ENCODE results near the gene ODAD2. TPM values are rescaled to one million over a fixed set of nuclear protein-coding genes. Genes with fewer than 3 reads are reported as not detected.
"Not testable (repeated sequence)": the region's sequence is repeated elsewhere in the genome, so short reads cannot be mapped to it uniquely, and the experiment has no call there.

ODAD2 gene
- total RNA-seq, 1 experiment from 2014 or later = 0.52 TPM

DNA sequence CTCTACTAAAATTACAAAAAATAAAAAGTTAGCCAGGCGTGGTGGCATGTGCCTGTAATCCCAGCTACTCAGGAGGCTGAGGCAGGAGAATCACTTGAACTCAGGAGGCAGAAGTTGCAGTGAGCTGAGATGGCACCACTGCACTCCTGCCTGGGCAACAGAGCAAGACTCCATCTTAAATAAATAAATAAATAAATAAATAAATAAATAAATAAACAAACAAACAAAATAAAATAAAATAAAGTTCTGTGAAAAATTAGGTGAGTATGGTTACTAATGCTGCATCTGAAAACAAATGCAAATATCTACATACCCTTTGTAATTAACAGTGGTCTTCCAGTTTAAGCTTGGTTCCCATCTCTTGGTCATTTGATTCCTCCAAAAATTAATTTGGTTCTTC is 28.1 kb downstream of the ODAD2 start:
- not testable (repeated sequence) for DNase-seq (ENCODE audit: low read depth)

GRCh38 chr10:27969931-27970330 is 28.9 kb downstream of the ODAD2 start:
- DNase-seq (ENCODE audit: low read depth) = not testable (repeated sequence)

- DNase-seq (ENCODE audit: low read depth) = peak; percentile 35
Observed at GRCh38 chr10:27959093-27959715, 39.7 kb downstream of the ODAD2 start.

GRCh38 chr10:27958383-27958782 is 40.5 kb downstream of the ODAD2 start:
- DNase-seq (ENCODE audit: low read depth) = not testable (repeated sequence)

DNA sequence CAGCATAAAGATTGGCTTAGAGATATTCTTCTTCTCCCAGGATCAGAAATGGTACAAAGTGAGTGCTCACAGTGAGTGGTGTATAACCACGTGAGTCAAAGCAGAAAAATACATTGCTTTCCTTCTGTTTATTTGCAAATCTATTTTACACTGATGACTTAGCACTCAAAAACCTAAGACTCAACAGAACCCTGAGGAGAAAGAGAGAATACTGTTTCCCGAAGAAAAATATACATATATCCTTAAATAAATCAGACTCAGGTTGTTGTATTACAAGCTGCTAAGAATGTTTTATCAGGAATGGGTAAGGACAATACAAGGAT is 48.7 kb downstream of the ODAD2 start:
- no peak for DNase-seq (ENCODE audit: low read depth)

DNA sequence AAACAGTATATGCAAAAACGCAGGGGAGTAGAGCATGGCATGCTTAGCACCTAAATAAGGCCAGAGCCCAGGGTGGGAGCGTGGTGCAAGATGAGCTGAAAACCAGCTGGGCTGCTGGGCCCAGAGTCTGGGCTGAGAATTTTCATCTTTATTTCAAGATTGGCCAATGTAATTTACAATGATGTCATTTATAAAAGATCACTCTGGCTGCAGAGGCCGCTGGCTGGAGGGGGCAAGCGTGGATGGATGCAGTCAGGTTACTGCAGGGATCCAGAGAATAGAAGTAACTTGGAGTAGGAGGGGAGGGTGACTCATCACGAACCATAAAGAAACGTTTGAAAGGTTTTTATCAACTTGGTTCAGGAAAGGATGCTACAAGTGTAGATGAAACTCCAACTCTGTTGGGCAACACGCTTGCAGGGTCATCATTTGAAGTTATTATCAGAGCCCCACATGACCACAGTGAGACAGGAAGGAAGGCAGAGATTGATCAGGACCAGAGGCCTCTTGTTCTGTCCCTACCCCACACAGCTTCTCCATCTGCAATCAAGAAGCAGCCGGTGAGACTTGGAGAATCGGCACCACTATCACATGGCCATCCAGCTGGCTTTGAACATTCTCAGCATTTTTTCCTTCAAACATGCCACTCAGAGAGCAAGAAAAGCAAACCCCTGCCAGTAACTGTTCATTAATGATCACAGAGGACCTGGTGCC is 49.2 kb downstream of the ODAD2 start:
- no peak for DNase-seq (ENCODE audit: low read depth)

- peak; percentile 23 for DNase-seq (ENCODE audit: low read depth)
Observed at GRCh38 chr10:27948186-27948585, 50.7 kb downstream of the ODAD2 start.

- DNase-seq (ENCODE audit: low read depth) = no peak
Observed at GRCh38 chr10:27947540-27947939, 51.3 kb downstream of the ODAD2 start.

DNA sequence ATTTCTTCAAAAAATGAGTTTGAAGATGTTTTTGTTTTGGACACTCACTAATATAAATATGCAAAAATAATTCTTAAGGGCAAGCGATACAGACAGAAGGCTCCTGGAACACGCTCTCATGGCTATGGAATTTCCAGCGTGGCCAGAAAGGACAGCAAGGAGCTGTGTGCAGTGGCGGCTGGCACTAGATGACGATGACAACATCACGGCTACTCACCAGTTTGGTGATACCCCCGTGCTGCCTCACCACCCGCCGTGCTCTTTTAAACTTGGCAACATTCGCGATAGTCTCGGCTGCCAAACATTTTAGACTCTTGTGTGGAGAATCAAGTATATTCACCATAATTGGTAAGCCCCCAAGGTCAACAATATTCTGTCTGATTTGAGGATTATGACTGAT is 54.9 kb downstream of the ODAD2 start:
- peak; percentile 26 for DNase-seq (ENCODE audit: low read depth)

DNA sequence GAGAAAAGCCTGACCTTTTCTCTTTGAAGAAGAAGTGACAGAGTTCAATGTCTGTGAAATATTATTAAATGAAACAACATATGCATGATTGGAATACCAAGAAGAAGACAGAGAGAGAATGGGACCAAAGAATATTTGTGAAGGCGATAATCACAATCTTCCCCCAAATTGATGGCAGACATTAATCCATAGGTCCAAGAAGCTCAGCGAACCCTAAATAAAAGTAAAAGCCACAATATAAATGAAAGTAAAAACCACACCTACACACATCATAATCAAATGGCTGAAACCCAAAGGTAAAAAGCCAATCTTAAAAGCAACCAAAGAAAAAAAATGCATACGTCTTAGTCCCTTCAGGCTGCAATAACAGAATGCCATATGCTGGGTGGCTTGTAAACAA is 84.0 kb downstream of the ODAD2 start:
- no peak for DNase-seq (ENCODE audit: low read depth)

GRCh38 chr10:27912231-27912630 is 86.6 kb downstream of the ODAD2 start:
- peak; percentile 19 for DNase-seq (ENCODE audit: low read depth)

GRCh38 chr10:27911539-27911938 is 87.3 kb downstream of the ODAD2 start:
- no peak for DNase-seq (ENCODE audit: low read depth)

GRCh38 chr10:27911011-27911410 is 87.9 kb downstream of the ODAD2 start:
- no peak for DNase-seq (ENCODE audit: low read depth)

DNA sequence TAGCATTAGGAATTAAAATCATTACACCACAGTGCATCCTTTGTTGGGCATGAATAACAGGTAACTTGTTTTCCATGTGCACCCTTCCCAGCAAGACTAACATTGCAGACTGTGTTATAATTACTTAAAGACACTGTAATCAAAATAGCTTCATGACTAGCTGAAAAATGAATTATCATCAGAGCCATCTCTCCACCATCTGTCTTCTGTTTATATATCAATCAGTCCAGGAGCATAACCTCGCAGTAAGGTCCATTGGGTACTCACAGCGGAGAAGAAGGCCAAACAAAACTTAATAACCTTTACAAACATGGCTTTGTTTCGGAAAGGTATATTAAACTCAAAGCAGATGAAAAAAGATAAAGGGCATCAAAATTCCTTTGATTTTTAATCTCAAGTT is 90.6 kb downstream of the ODAD2 start:
- DNase-seq (ENCODE audit: low read depth) = no peak

DNA sequence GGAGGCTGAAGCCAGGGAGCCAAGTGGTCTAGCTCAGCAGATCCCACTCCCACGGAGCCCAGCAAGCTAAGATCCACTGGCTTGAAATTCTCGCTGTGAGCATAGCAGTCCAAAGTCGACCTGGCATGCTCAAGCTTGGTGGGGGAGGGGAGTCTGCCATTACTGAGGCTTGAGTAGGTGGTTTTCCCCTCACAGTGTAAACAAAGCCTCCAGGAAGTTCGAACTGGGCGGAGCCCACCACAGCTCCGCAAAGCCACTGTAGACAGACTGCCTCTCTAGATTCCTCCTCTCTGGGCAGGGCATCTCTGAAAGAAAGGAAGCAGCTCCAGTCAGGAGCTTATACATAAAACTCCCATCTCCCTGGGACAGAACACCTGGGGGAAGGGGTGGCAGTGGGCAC is 99.4 kb downstream of the ODAD2 start:
- DNase-seq (ENCODE audit: low read depth) = not testable (repeated sequence)

GRCh38 chr10:27899058-27899457 is 99.8 kb downstream of the ODAD2 start:
- DNase-seq (ENCODE audit: low read depth) = no peak

DNA sequence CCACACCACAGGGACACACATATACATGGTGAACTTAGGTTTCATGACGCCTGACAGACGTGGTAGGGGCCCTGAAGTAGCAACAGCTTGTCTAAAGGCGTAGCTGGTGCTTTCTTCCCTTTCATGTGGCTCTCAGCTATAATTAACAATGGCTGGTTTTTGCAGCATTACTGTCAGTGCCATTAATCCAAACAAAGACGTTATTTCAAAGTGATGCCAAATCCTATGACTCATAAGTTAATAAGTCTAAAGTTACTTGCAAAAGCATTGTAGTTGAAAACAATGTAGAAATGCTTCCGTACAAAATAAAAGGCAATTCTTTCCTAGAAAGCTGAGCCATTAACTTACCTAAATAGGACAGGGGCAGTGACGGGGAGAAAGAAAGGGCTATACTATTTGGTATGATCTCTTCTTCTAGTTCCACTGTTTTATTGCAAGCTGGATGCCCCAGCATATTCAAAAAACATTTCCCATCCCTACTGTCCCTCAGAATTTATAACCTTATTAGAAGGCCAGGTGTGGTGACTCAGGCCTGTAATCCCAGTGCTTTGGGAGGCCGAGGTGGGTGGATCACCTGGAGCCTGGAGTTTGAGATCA is 105.4 kb downstream of the ODAD2 start:
- DNase-seq (ENCODE audit: low read depth) = no peak

- DNase-seq (ENCODE audit: low read depth) = peak; percentile 25
Observed at GRCh38 chr10:27890971-27891370, 107.9 kb downstream of the ODAD2 start.

DNA sequence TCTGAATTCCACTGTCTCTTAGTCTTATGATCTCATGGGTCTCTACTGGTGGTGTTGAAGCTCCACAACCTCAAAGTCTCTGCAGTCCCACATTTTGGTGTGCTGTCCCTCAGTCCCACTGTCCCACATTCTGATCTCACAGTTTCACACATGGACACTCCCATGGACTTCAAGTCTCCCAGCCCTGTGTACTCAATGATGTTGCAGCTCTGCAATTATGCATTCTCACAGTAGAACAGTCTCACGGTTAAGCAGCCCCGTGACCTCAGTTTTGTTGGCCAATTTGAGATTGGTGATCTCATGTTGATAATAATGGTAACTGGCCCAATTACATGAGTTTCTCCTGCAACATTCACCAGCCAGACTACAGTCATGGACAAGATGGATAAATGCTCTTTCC is 109.4 kb downstream of the ODAD2 start:
- DNase-seq (ENCODE audit: low read depth) = no peak

GRCh38 chr10:27884185-27884641 is 114.7 kb downstream of the ODAD2 start:
- no peak for DNase-seq (ENCODE audit: low read depth)

DNA sequence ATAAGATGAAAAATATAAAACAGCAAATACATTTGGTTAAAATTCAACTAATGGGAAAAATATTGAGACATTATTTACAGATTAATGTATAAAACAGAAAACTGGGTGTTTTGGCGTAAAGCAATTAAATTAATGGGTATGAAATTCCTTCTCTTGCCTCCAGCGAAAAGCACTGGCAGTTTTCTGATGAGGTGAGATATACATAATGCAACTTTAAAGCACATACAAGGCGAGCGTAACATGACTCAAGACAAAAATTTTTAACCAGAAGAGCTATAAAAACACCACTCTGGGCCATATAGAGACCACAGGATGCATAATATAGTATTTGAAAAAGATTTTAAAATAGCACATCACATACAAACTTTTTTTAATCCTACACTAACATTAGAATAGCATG is 120.6 kb downstream of the ODAD2 start:
- no peak for DNase-seq (ENCODE audit: low read depth)

- DNase-seq (ENCODE audit: low read depth) = peak; percentile 14
Observed at GRCh38 chr10:27865221-27865635, 133.7 kb downstream of the ODAD2 start.

GRCh38 chr10:27861781-27862180 is 137.1 kb downstream of the ODAD2 start:
- DNase-seq (ENCODE audit: low read depth) = no peak
